ENCODE data around the gene WDR20. TPM values are rescaled to one million over a fixed set of nuclear protein-coding genes. Genes with fewer than 3 reads are reported as not detected.

Gene WDR20
- total RNA-seq, 1 donor from 2014 or later = 42.3 TPM

DNA sequence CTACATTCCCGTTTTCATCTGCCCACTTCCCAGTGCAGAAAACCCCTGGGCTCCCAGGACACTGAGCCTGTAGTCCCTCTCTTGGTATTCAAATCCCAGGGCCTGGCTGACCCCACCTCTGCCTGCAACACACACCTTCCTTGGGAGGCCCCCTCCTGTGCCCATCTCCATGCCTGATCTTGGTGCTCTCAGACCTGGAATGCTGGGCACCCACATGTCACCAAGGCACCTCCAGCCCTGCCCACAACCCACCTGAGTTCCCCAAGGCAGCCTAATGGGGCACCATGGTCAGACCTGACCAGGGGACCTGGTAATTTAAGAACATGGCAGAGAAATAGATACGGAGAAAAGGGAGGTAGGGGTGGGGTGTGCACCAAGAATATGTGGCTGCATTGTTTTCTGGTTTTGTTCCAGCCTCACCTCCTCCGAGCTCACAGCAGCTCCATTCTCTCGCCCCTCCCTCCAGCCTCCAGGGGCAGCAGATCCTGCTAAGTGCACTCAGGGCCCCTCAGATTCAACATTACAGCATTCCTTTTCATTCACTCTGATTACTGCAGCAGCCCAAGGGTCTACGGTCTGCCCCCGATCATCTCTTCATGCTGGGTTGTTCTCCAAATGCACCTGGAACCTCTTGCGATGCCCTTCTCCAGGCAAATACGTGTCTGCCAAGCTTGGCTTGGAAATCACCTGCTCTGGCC lies 43.7 kb upstream of the WDR20 start:
- Mint-ChIP-seq H3K27me3 (no peaks in the 10 kb centered on the region), H3K36me3 (ENCODE audit: low read depth) (no peaks in the 10 kb centered on the region), H3K9me3 (no peaks in the 10 kb centered on the region), H3K4me3 (no peak overlapping the region), H3K4me1 (peaks cover 4% of the 10 kb centered on the region), H3K27ac (no peak overlapping the region)
- TF ChIP-seq, protein P1, sequence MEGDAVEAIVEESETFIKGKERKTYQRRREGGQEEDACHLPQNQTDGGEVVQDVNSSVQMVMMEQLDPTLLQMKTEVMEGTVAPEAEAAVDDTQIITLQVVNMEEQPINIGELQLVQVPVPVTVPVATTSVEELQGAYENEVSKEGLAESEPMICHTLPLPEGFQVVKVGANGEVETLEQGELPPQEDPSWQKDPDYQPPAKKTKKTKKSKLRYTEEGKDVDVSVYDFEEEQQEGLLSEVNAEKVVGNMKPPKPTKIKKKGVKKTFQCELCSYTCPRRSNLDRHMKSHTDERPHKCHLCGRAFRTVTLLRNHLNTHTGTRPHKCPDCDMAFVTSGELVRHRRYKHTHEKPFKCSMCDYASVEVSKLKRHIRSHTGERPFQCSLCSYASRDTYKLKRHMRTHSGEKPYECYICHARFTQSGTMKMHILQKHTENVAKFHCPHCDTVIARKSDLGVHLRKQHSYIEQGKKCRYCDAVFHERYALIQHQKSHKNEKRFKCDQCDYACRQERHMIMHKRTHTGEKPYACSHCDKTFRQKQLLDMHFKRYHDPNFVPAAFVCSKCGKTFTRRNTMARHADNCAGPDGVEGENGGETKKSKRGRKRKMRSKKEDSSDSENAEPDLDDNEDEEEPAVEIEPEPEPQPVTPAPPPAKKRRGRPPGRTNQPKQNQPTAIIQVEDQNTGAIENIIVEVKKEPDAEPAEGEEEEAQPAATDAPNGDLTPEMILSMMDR (IDR thresholded peaks at IDR 0.05) = no peak
- POLR2A ChIA-PET = interaction anchor here (1.1 kb wide), 1 partner anchor 267 kb away, joined by 5 read pairs; the partner anchor contains the start of genes CINP and TECPR2
- intact Hi-C loops (cut with micrococcal nuclease) = loop anchor here (1.0 to 5.0 kb wide), 5 partner anchors 33 to 389 kb away; no protein-coding TSS in a partner anchor
- CTCF ChIA-PET = interaction anchor here (0.8 to 2.3 kb wide), 15 partner anchors 8 to 389 kb away, joined by 3 to 20 read pairs (median 5); partner anchors contain the start of gene HSP90AA1
- DNase-seq (no peak), ATAC-seq (ENCODE audit: low read depth) (no peak)

DNA sequence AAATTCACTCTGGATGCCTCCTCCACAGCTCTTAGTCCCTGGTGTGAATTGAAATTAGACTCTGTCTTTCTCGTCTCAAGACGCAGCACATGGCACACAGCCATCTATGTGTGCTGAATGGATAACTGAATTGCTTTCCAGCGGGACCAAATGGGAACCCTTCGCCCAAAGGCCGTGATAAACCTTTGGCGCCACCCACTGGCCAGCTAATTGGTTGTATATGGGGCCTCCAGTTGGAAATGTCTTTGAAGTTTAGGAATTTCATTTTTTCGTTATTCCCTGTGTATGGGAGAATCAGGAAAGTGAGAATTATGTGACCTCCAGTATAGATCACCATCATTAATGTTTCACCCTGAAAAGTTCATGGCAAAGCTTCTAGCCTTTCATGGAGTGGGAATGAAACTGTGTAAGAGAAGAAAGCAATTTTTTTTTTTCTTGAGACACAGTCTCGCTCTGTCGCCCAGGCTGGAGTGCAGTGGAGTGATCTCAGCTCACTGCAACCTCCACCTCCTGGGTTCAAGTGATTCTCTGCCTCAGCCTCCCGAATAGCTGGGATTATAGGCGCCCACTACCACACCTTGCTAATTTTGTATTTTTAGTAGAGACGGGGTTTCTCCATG lies 43.0 kb upstream of the WDR20 start:
- TF ChIP-seq, protein P1 (IDR thresholded peaks at IDR 0.05) = no peak
- Mint-ChIP-seq H3K27ac (no peak overlapping the region), H3K9me3 (no peaks in the 10 kb centered on the region)

DNA sequence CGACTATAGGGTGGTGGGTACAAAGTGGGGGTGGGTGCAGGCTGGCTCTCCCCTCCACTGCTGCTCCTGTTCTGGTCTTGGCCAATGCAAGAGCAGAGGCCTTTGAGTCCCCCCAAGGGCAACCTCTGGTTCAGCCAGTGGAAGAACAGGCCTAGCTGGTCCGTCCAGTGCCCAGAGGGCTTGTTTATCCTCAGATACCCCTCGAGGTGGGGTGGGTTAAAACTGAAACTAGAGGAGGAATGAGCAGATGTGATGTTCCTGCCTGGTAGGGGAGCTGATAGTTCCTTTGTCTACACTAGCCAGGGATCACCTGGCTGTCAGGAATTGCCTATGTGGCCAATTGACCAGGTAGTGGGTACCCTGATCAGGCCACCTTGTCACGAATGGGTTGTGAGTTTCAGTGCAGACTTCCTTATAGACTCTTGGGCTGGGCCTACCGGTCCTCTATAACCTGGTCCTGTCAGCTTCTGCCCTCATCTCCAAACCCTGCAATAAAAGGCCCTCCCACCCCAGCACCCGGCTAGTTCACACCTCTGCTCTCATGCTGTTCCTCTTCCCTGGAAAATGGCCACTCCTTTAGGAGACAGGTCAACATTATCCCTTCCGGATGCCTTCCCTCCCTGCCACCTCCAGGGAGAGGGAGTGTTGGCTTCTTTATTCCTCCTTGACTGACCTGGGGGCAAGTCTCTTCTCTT lies 42.1 kb upstream of the WDR20 start:
- Mint-ChIP-seq H3K9me3 (no peaks in the 10 kb centered on the region), H3K4me3 (no peak overlapping the region), H3K27me3 (no peaks in the 10 kb centered on the region), H3K36me3 (ENCODE audit: low read depth) (no peaks in the 10 kb centered on the region), H3K4me1 (peaks cover 6% of the 10 kb centered on the region), H3K27ac (no peak overlapping the region)
- ChIA-PET POLR2A (interaction anchor here (1.1 to 1.4 kb wide), 3 partner anchors 9 to 390 kb away, joined by 3 to 5 read pairs (median 3); partner anchors contain the start of gene WDR20), CTCF (interaction anchor here (1.3 to 2.3 kb wide), 7 partner anchors 9 to 390 kb away, joined by 3 to 20 read pairs (median 9); no protein-coding TSS in a partner anchor)
- intact Hi-C loops (cut with micrococcal nuclease) = loop anchor here (5.0 kb wide), 1 partner anchor 325 kb away; no protein-coding TSS in a partner anchor
- TF ChIP-seq, protein P1 (IDR thresholded peaks at IDR 0.05) = no peak
- ATAC-seq (ENCODE audit: low read depth) (no peak), DNase-seq (no peak)

More for the DNA sequence above, 43.0 kb upstream of the WDR20 start:
- ATAC-seq (ENCODE audit: low read depth) (peak; percentile 56), DNase-seq (peak; percentile 46)
- no peak overlapping the region for H3K4me3 Mint-ChIP-seq
- POLR2A ChIA-PET = interaction anchor here (0.5 to 1.4 kb wide), 5 partner anchors 9 to 390 kb away, joined by 3 to 13 read pairs (median 5); partner anchors contain the start of genes CINP, TECPR2 and WDR20
- intact Hi-C loops (cut with micrococcal nuclease) = loop anchor here (1.0 to 5.0 kb wide), 5 partner anchors 33 to 389 kb away; no protein-coding TSS in a partner anchor
- H3K4me1 Mint-ChIP-seq = peaks cover 4% of the 10 kb centered on the region
- no peaks in the 10 kb centered on the region for H3K36me3 Mint-ChIP-seq (ENCODE audit: low read depth)
- CTCF ChIA-PET = interaction anchor here (0.8 to 2.3 kb wide), 15 partner anchors 9 to 389 kb away, joined by 3 to 20 read pairs (median 5); partner anchors contain the start of gene HSP90AA1
- no peaks in the 10 kb centered on the region for H3K27me3 Mint-ChIP-seq

DNA sequence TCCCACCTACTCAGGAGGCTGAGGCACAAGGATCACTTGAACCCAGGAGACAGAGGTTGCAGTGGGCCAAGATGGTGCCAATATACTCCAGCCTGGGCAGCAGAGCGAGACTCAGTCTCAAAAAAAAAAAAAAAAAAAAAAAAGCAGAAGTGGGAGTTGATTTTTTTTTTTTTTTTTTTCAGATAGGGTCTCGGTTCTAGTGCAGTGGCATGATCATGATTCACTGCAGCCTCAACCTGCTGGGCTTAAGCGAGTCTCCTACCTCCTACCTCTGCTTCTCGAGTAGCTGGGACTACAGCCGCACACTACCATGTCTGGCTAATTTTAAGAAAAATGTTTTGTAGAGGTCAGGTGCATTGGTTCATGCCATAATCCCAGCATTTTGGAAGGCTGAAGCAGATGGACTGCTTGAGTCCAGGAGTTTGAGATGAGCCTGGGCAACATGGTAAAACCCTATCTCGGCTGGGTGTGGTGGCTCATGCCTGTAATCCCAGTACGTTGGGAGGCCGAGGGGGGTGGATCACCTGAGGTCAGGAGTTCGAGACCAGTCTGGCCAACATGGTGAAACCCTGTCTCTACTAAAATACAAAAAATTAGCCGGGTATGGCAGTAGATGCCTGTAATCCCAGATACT lies 36.5 kb upstream of the WDR20 start:
- ChIA-PET POLR2A (interaction anchor here (0.7 to 1.0 kb wide), 2 partner anchors 37 to 1433 kb away, joined by 6 read pairs; partner anchors contain the start of gene WDR20), CTCF (no interaction called here)
- TF ChIP-seq, protein P1 (IDR thresholded peaks at IDR 0.05) = no peak
- Mint-ChIP-seq H3K4me1 (peaks cover 31% of the 10 kb centered on the region), H3K27me3 (no peaks in the 10 kb centered on the region), H3K36me3 (ENCODE audit: low read depth) (no peaks in the 10 kb centered on the region), H3K27ac (peak overlapping the region; percentile 76), H3K4me3 (no peak overlapping the region), H3K9me3 (no peaks in the 10 kb centered on the region)
- intact Hi-C loops (cut with micrococcal nuclease) = loop anchor here (1.0 to 2.0 kb wide), 2 partner anchors 14 to 36 kb away; partner anchors contain the start of gene WDR20
- ATAC-seq (ENCODE audit: low read depth) = peak; percentile 94
- DNase-seq = no peak
